H1 (cell line): ENCODE data around the gene TBK1. TPM values are rescaled to one million over a fixed set of nuclear protein-coding genes. Genes with fewer than 3 reads are reported as not detected.

Experiments used
- CTCF ChIA-PET: fragments of 300-600 bp; sonication (Branson Sonifier 250); formaldehyde crosslinking; loops from one replicate; lab custom pipeline; 2021; ENCODE audit not compliant: partially characterized antibody; lab: Charles Lee
- POLR2A ChIA-PET: fragments of 300-600 bp; sonication (Branson Sonifier 250); formaldehyde crosslinking; loops from one replicate; lab custom pipeline; 2021; ENCODE audit warnings: inconsistent platforms; ENCODE audit not compliant: partially characterized antibody; lab: Charles Lee
- DNase-seq, 2 experiments: peaks; one replicate each; pipeline versions ENCODE4 v3.0.0 to v3.0.0-alpha.2; 2010 to 2022; ENCODE audit warnings: low spot score in 2 of 2, low read depth in 1 of 2, mixed read lengths in 1 of 2
- FAIRE-seq: peaks from 2 replicates; lab custom pipeline; 2011; peaks lifted over from hg19 to GRCh38; lab: Jason Lieb, UNC
- H2AFZ ChIP-seq: 2 replicates; pipeline ENCODE4 v1.8.1; 2012; ENCODE audit warnings: low read length, inconsistent platforms
- H2AK5ac ChIP-seq: 2 replicates; pipeline ENCODE4 v1.6.1; 2013; ENCODE audit warnings: low read depth, low read length
- H2BK120ac ChIP-seq: replicated peaks from 2 replicates; pipeline ENCODE3; 2013; ENCODE audit warnings: low read depth, low read length, inconsistent platforms
- H2BK12ac ChIP-seq: 2 replicates; pipeline ENCODE4 v1.6.1; 2013; ENCODE audit warnings: low read depth, low read length
- H2BK15ac ChIP-seq: 2 replicates; pipeline ENCODE4 v1.6.1; 2013; ENCODE audit warnings: low read length
- H2BK20ac ChIP-seq: 2 replicates; pipeline ENCODE4 v1.6.1; 2013; ENCODE audit warnings: low read length
- H2BK5ac ChIP-seq: 2 replicates; pipeline ENCODE4 v1.6.1; 2013; ENCODE audit warnings: low read depth, low read length
- H3K14ac ChIP-seq: 2 replicates; pipeline ENCODE4 v1.6.1; 2013; ENCODE audit warnings: inconsistent platforms; ENCODE audit not compliant: insufficient read length
- H3K18ac ChIP-seq: 2 replicates; pipeline ENCODE4 v1.6.1; 2013; ENCODE audit warnings: low read length; ENCODE audit errors: extremely low read depth
- H3K23ac ChIP-seq: 2 replicates; pipeline ENCODE4 v1.6.1; 2013; ENCODE audit warnings: inconsistent platforms; ENCODE audit not compliant: insufficient read length
- H3K23me2 ChIP-seq: 2 replicates; pipeline ENCODE4 v1.6.1; 2013; ENCODE audit warnings: low read depth, low read length
- H3K27ac ChIP-seq: 2 replicates; pipeline ENCODE4 v1.6.1; 2011; ENCODE audit warnings: low read depth, low read length, inconsistent platforms
- H3K27me3 ChIP-seq, 4 experiments: replicated peaks in 1 of 4; 1 replicate in 1 of 4; 2 replicates in 3 of 4; pipeline versions ENCODE4 v1.6.1 to v1.8.1; 2011 to 2013; ENCODE audit warnings: low read length in 3 of 4, mild to moderate bottlenecking in 3 of 4, inconsistent platforms in 2 of 4, mixed read lengths in 2 of 4, moderate library complexity in 1 of 4; ENCODE audit not compliant: control insufficient read depth in 3 of 4, insufficient read depth in 3 of 4; ENCODE audit errors: extremely low read depth in 1 of 4
- H3K36me3 ChIP-seq, 4 experiments: 2 replicates each; pipeline versions ENCODE4 v1.6.1 to v1.8.1; 2011 to 2013; ENCODE audit warnings: mild to moderate bottlenecking in 4 of 4, low read length in 3 of 4, moderate library complexity in 2 of 4, control low read depth in 1 of 4, inconsistent platforms in 1 of 4; ENCODE audit not compliant: insufficient read depth in 4 of 4, control insufficient read depth in 2 of 4
- H3K4ac ChIP-seq: replicated peaks from 2 replicates; pipeline ENCODE3; 2013; ENCODE audit warnings: low read length, low read depth, mixed read lengths, inconsistent platforms; ENCODE audit not compliant: insufficient read length
- H3K4me1 ChIP-seq, 4 experiments: replicated peaks in 1 of 4; 1 replicate in 1 of 4; 2 replicates in 3 of 4; pipeline versions ENCODE4 v1.6.1 to v1.8.1; 2011 to 2013; ENCODE audit warnings: low read length in 3 of 4, inconsistent platforms in 2 of 4, mixed read lengths in 1 of 4; ENCODE audit not compliant: insufficient read depth in 4 of 4, control insufficient read depth in 3 of 4
- H3K4me2 ChIP-seq, 2 experiments: 2 replicates each; pipeline versions ENCODE4 v1.6.1 to v1.8.1; 2011 to 2013; ENCODE audit warnings: low read depth in 2 of 2, low read length in 2 of 2, control low read depth in 1 of 2, inconsistent platforms in 1 of 2, mild to moderate bottlenecking in 1 of 2; ENCODE audit not compliant: insufficient read depth in 1 of 2
- H3K4me3 ChIP-seq, 4 experiments: fragments of 200-600, 300-600 bp in 1 of 4; sonication (generic), shearing (Covaris generic), sonication (Bioruptor Twin) in 1 of 4; 2 replicates each; pipeline versions ENCODE4 v1.5.1 to v1.8.1; 2011 to 2016; ENCODE audit warnings: low read length in 4 of 4, low read depth in 3 of 4, control low read depth in 2 of 4, inconsistent platforms in 2 of 4, mild to moderate bottlenecking in 2 of 4, mixed read lengths in 1 of 4, moderate library complexity in 1 of 4; ENCODE audit not compliant: insufficient read depth in 2 of 4; ENCODE audit errors: extremely low read depth in 1 of 4
- H3K56ac ChIP-seq: replicated peaks from 2 replicates; pipeline ENCODE3; 2013; ENCODE audit warnings: low read depth, mild to moderate bottlenecking, mixed read lengths, low read length, inconsistent platforms; ENCODE audit not compliant: insufficient read length
- H3K79me1 ChIP-seq: 2 replicates; pipeline ENCODE4 v1.6.1; 2013; ENCODE audit warnings: low read depth, low read length, control low read depth
- H3K79me2 ChIP-seq, 2 experiments: 2 replicates each; pipeline versions ENCODE4 v1.6.1 to v1.8.1; 2012 to 2013; ENCODE audit warnings: low read length in 2 of 2, mild to moderate bottlenecking in 2 of 2, inconsistent platforms in 1 of 2; ENCODE audit not compliant: insufficient read depth in 2 of 2, control insufficient read depth in 1 of 2
- H3K9ac ChIP-seq, 4 experiments: replicated peaks in 1 of 4; 1 replicate in 1 of 4; 2 replicates in 3 of 4; pipeline versions ENCODE4 v1.6.1 to v1.8.1; 2011 to 2013; ENCODE audit warnings: low read depth in 3 of 4, low read length in 3 of 4, control low read depth in 2 of 4, mild to moderate bottlenecking in 2 of 4, moderate library complexity in 2 of 4, inconsistent platforms in 1 of 4; ENCODE audit errors: extremely low read depth in 1 of 4
- H3K9me3 ChIP-seq, 2 experiments: 2 replicates each; pipeline versions ENCODE4 v1.6.1 to v1.8.1; 2012 to 2013; ENCODE audit warnings: mild to moderate bottlenecking in 2 of 2, moderate library complexity in 2 of 2, control low read depth in 1 of 2, inconsistent platforms in 1 of 2, low read depth in 1 of 2, low read length in 1 of 2, mixed read lengths in 1 of 2; ENCODE audit not compliant: insufficient read depth in 2 of 2
- H4K20me1 ChIP-seq, 2 experiments: replicated peaks in 1 of 2; 2 replicates each; pipeline versions ENCODE3 to v1.8.1; 2011 to 2013; ENCODE audit warnings: inconsistent platforms in 2 of 2, low read length in 2 of 2, mild to moderate bottlenecking in 1 of 2; ENCODE audit not compliant: insufficient read depth in 2 of 2, control insufficient read depth in 1 of 2
- H4K5ac ChIP-seq: 2 replicates; pipeline ENCODE4 v1.6.1; 2013; ENCODE audit warnings: low read length, low read depth, mixed read lengths, inconsistent platforms; ENCODE audit not compliant: insufficient read length
- H4K8ac ChIP-seq: 2 replicates; pipeline ENCODE4 v1.8.0; 2013; ENCODE audit warnings: mild to moderate bottlenecking, moderate library complexity, low read length, inconsistent platforms; ENCODE audit not compliant: insufficient read depth; ENCODE audit errors: extremely low read depth
- H4K91ac ChIP-seq: replicated peaks from 2 replicates; pipeline ENCODE3; 2013; ENCODE audit warnings: low read length, mixed read lengths, inconsistent platforms; ENCODE audit not compliant: insufficient read length
- BRCA1 ChIP-seq: IDR thresholded peaks from 2 replicates; pipeline ENCODE4 v1.6.1; 2012; ENCODE audit warnings: low read depth, low read length, improper control_type of control experiment
- CEBPB ChIP-seq: IDR thresholded peaks from 2 replicates; pipeline ENCODE4 v1.6.1; 2012; ENCODE audit warnings: low read depth, low read length
- EGR1 ChIP-seq: IDR thresholded peaks from 2 replicates; pipeline ENCODE4 v1.6.1; 2011; ENCODE audit warnings: low read depth, low read length, borderline replicate concordance
- EP300 ChIP-seq, 2 experiments: IDR thresholded peaks; 1 replicate in 1 of 2; 2 replicates in 1 of 2; pipeline ENCODE4 v1.6.1; 2011 to 2012; ENCODE audit warnings: low read depth in 2 of 2, low read length in 2 of 2, mild to moderate bottlenecking in 2 of 2, borderline replicate concordance in 1 of 2, inconsistent platforms in 1 of 2, moderate library complexity in 1 of 2
- JUN ChIP-seq: IDR thresholded peaks from 2 replicates; pipeline ENCODE4 v1.6.1; 2011; ENCODE audit warnings: low read depth, mild to moderate bottlenecking, improper control_type of control experiment, low read length
- JUND ChIP-seq: IDR thresholded peaks from 2 replicates; pipeline ENCODE4 v1.6.1; 2011; ENCODE audit warnings: mild to moderate bottlenecking, improper control_type of control experiment, low read length
- NANOG ChIP-seq: IDR thresholded peaks from 2 replicates; pipeline ENCODE4 v1.6.1; 2011; ENCODE audit warnings: low read length, low read depth, mild to moderate bottlenecking, inconsistent platforms; ENCODE audit not compliant: insufficient read depth, poor library complexity, severe bottlenecking
- POLR2AphosphoS5 ChIP-seq: IDR thresholded peaks from 2 replicates; pipeline ENCODE4 v1.6.1; 2011; ENCODE audit warnings: low read depth, low read length
- RNF2 ChIP-seq: fragments of 200-900, 300-1000 bp; sonication (generic); IDR thresholded peaks from 2 replicates; pipeline ENCODE4 v1.7.1; 2016; ENCODE audit warnings: borderline replicate concordance, low read depth, mild to moderate bottlenecking, antibody characterized with exemption, low read length; ENCODE audit not compliant: poor library complexity, severe bottlenecking; ENCODE audit errors: missing control alignments
- SP2 ChIP-seq: IDR thresholded peaks from 2 replicates; pipeline ENCODE4 v1.6.1; 2012; ENCODE audit warnings: mild to moderate bottlenecking, low read length, inconsistent platforms
- TAF7 ChIP-seq: optimal IDR thresholded peaks from 2 replicates; pipeline ENCODE3; 2011; ENCODE audit warnings: low read depth, mild to moderate bottlenecking, inconsistent platforms, low read length, moderate library complexity, borderline replicate concordance
- TEAD4 ChIP-seq: IDR thresholded peaks from 2 replicates; pipeline ENCODE4 v1.6.1; 2012; ENCODE audit warnings: low read depth, low read length, inconsistent platforms, mixed read lengths
- WGBS, 2 experiments: shearing (Covaris generic) in 1 of 2; methylation state at CpG; one replicate each; pipeline versions ENCODE4 v1.1.6 to v1.1.7; 2013 to 2015; ENCODE audit warnings: low lambda C conversion rate in 2 of 2, mixed read lengths in 2 of 2, inconsistent platforms in 1 of 2, low coverage in 1 of 2, missing lambda C conversion rate in 1 of 2; ENCODE audit not compliant: insufficient replicate concordance in 2 of 2, insufficient coverage in 1 of 2, insufficient read length in 1 of 2; ENCODE audit errors: extremely low coverage in 1 of 2, missing lambda C conversion rate in 1 of 2; 5-methylcytosine and 5-hydroxymethylcytosine counted together
- polyA plus RNA-seq, 7 experiments: library from polyadenylated mRNA; depleted of rRNA in 3 of 7; stranded (reverse) in 5 of 7; unstranded in 2 of 7; fragments of >200 nt in 5 of 7; fragments of 200-250 nt in 2 of 7; gene quantifications; 1 replicate in 5 of 7; 2 replicates in 1 of 7; 4 replicates in 1 of 7; pipeline versions ENCODE4 v1.2.1 to v1.2.3, GENCODE V29; 2011 to 2013; ENCODE audit warnings: missing spikeins in 2 of 7, mixed read lengths in 2 of 7
- total RNA-seq: library from RNA; stranded (reverse); fragmentation: NEBNext Ultra II Directional; extraction: Animal tissue kit (Norgen Biotek cat#: 25700); gene quantifications from 2 replicates; pipeline ENCODE4 v1.2.1, GENCODE V29; 2021
- TF ChIP-seq, protein P1 (sequence below): IDR thresholded peaks from 2 replicates; pipeline ENCODE4 v1.6.1; 2012; ENCODE audit warnings: low read length, inconsistent platforms

Gene TBK1
- total and polyA plus RNA-seq, 2 of the 8 experiments (the other 6 are each of a cell fraction or from before 2014, with no cell fraction given): 5.3 to 20.4 TPM

DNA sequence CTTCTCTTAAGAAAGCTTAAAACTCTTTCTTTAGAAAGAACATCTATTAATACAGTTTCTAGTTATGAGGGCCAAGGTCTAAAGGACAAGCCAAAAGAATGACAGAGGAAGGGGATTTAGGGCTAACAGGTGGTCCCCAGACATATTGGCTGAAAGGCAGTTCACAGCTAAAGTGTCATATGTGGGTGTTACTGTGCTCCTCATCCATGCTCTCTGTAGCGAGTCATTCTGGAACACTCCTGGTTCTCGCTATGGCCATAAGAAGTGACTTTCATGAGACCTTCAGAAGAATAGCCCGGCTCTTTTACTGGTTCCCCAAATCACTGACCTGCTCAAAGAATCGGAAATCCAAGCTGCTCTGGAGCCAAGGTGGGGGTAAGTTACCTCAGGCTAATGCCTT lies 55.0 kb downstream of the TBK1 start:
- H3K4me2 ChIP-seq: no peak overlapping the region
- no peak overlapping the region for H2AK5ac ChIP-seq
- H3K4me3 ChIP-seq: no peak overlapping the region
- H4K8ac ChIP-seq: no peak overlapping the region
- no peak overlapping the region for H2BK20ac ChIP-seq
- no peaks in the 10 kb centered on the region for H3K23me2 ChIP-seq
- no peak for DNase-seq
- no peak overlapping the region for H3K18ac ChIP-seq
- no peaks in the 10 kb centered on the region for H3K79me2 ChIP-seq
- H2BK15ac ChIP-seq: no peak overlapping the region
- no peaks in the 10 kb centered on the region; a peak in 1 of 8 replicates for H3K36me3 ChIP-seq
- H4K5ac ChIP-seq: no peak overlapping the region
- no peak overlapping the region for H2BK120ac ChIP-seq
- no peak overlapping the region for H3K14ac ChIP-seq
- no peak overlapping the region for H2AFZ ChIP-seq
- ChIA-PET POLR2A (interaction anchor here (1.2 kb wide), 1 partner anchor 98 kb away, joined by 3 read pairs; no protein-coding TSS in a partner anchor), CTCF (no interaction called here)
- no peak overlapping the region for H3K23ac ChIP-seq
- no peak overlapping the region for H2BK12ac ChIP-seq
- H3K27ac ChIP-seq: no peak overlapping the region
- no peak overlapping the region for H3K4ac ChIP-seq
- no peaks in the 10 kb centered on the region for H4K20me1 ChIP-seq
- H3K4me1 ChIP-seq: no peaks in the 10 kb centered on the region
- H3K9me3 ChIP-seq: no peaks in the 10 kb centered on the region
- H3K27me3 ChIP-seq: no peaks in the 10 kb centered on the region
- no peak overlapping the region for H3K56ac ChIP-seq
- no peak overlapping the region for H3K9ac ChIP-seq
- no peak overlapping the region for H4K91ac ChIP-seq
- WGBS, 2 experiments: 92% methylated on average over 4 of the region's 4 CpGs; no CpG with 5 or more reads in 1 of the 2 experiments
- FAIRE-seq: no peak
- no peaks in the 10 kb centered on the region for H3K79me1 ChIP-seq
- no peak overlapping the region for H2BK5ac ChIP-seq
- TF ChIP-seq POLR2AphosphoS5 (no peak), SP2 (no peak), EP300 (IDR thresholded peaks at IDR 0.05; ENCODE audit: borderline replicate concordance in 1 of 2, low read depth in 2 of 2, low read length in 2 of 2) (no peak), JUND (no peak), RNF2 (no peak), JUN (no peak), TEAD4 (no peak), BRCA1 (no peak), NANOG (no peak), EGR1 (no peak), CEBPB (no peak), TAF7 (no peak)
- TF ChIP-seq, protein P1, sequence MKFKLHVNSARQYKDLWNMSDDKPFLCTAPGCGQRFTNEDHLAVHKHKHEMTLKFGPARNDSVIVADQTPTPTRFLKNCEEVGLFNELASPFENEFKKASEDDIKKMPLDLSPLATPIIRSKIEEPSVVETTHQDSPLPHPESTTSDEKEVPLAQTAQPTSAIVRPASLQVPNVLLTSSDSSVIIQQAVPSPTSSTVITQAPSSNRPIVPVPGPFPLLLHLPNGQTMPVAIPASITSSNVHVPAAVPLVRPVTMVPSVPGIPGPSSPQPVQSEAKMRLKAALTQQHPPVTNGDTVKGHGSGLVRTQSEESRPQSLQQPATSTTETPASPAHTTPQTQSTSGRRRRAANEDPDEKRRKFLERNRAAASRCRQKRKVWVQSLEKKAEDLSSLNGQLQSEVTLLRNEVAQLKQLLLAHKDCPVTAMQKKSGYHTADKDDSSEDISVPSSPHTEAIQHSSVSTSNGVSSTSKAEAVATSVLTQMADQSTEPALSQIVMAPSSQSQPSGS: no peak
